PC-9 (cell line): ENCODE data around the gene TFAP2A.

Experiments
- EZH2 ChIP-seq: fragments of 200-600 bp; sonication (generic); IDR thresholded peaks from 2 replicates; pipeline ENCODE4 v1.8.0; 2017; ENCODE audit warnings: antibody characterized with exemption, low read depth
- TF ChIP-seq, protein P1 (sequence below): fragments of 200-600 bp; sonication (generic); conservative IDR thresholded peaks from 2 replicates; pipeline ENCODE4 v1.6.1; 2017; ENCODE audit warnings: mixed run types, antibody characterized with exemption, mild to moderate bottlenecking, moderate library complexity

DNA sequence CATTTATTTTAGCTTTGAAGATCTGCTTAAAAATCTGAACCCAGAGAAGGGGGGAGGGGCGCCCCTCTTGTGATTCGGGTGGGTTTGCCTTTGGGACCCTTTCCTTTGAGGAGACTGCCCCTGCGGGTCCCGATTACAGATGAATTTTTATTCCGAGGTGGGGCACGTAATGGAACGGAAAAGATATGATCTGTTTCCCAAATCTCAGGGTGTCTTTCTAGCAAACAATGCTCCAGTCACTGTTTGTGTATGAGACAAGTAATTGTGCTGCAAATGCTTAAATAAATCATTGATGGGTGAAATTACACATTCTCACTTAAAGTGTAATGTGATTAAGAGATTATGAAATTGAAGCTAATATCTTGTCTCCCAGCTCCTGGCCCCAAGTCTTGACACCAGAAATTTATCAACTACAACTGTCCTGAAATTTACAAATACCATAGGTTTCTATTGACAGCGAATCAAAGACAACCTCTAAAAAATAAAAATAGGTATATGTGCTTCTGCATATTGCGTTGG lies 30.7 kb downstream of the TFAP2A start:
- TF ChIP-seq, protein P1, sequence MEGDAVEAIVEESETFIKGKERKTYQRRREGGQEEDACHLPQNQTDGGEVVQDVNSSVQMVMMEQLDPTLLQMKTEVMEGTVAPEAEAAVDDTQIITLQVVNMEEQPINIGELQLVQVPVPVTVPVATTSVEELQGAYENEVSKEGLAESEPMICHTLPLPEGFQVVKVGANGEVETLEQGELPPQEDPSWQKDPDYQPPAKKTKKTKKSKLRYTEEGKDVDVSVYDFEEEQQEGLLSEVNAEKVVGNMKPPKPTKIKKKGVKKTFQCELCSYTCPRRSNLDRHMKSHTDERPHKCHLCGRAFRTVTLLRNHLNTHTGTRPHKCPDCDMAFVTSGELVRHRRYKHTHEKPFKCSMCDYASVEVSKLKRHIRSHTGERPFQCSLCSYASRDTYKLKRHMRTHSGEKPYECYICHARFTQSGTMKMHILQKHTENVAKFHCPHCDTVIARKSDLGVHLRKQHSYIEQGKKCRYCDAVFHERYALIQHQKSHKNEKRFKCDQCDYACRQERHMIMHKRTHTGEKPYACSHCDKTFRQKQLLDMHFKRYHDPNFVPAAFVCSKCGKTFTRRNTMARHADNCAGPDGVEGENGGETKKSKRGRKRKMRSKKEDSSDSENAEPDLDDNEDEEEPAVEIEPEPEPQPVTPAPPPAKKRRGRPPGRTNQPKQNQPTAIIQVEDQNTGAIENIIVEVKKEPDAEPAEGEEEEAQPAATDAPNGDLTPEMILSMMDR = no peak
- no peak for TF ChIP-seq EZH2
